Duodenal mucosa (tissue), 2 donors: ENCODE results near the gene DNPH1.

Experiments used
- H3K27ac ChIP-seq: one replicate; pipeline ENCODE4 v1.7.0; 2013; ENCODE audit warnings: low read depth, low read length
- H3K27me3 ChIP-seq, 2 donors: one replicate each; pipeline ENCODE4 v1.7.0; 2013; ENCODE audit warnings: low read length in 2 of 2, control low read depth in 1 of 2; ENCODE audit not compliant: insufficient read depth in 2 of 2, control insufficient read depth in 1 of 2
- H3K36me3 ChIP-seq, 2 donors: one replicate each; pipeline ENCODE4 v1.7.0; 2013; ENCODE audit warnings: low read length in 2 of 2, control low read depth in 1 of 2; ENCODE audit not compliant: insufficient read depth in 2 of 2, control insufficient read depth in 1 of 2
- H3K4me1 ChIP-seq, 2 donors: one replicate each; pipeline ENCODE4 v1.7.0; 2013; ENCODE audit warnings: low read length in 2 of 2, control low read depth in 1 of 2; ENCODE audit not compliant: insufficient read depth in 2 of 2, control insufficient read depth in 1 of 2
- H3K4me3 ChIP-seq, 2 donors: one replicate each; pipeline ENCODE4 v1.7.0; 2013; ENCODE audit warnings: low read length in 2 of 2, low read depth in 1 of 2
- H3K9ac ChIP-seq, 2 donors: one replicate each; pipeline ENCODE4 v1.7.0; 2013; ENCODE audit warnings: low read length in 2 of 2, low read depth in 1 of 2
- H3K9me3 ChIP-seq, 2 donors: one replicate each; pipeline ENCODE4 v1.7.0; 2013; ENCODE audit warnings: low read length in 2 of 2, control low read depth in 1 of 2; ENCODE audit not compliant: control insufficient read depth in 1 of 2

DNPH1 gene

DNA sequence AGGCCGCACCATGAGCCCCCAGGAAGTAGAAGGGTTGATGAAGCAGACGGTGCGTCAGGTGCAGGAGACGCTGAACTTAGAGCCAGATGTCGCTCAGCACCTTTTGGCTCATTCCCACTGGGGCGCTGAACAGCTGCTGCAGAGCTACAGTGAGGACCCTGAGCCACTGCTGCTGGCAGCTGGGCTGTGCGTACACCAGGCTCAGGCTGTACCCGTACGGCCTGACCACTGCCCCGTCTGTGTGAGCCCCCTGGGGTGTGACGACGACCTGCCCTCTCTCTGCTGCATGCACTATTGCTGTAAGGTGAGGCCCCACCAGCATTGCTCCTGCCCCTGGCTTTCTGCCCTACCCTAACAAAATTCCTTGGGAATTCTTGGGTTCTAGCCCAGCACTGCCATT is 13.1 kb downstream of the DNPH1 start:
- no peak overlapping the region for H3K9ac ChIP-seq
- no peaks in the 10 kb centered on the region for H3K9me3 ChIP-seq
- H3K4me3 ChIP-seq: no peak overlapping the region
- H3K27me3 ChIP-seq: no peaks in the 10 kb centered on the region
- peaks cover 8 to 52% of the 10 kb centered on the region in 2 donors for H3K36me3 ChIP-seq
- H3K4me1 ChIP-seq: no peaks in the 10 kb centered on the region
- no peak overlapping the region for H3K27ac ChIP-seq

DNA sequence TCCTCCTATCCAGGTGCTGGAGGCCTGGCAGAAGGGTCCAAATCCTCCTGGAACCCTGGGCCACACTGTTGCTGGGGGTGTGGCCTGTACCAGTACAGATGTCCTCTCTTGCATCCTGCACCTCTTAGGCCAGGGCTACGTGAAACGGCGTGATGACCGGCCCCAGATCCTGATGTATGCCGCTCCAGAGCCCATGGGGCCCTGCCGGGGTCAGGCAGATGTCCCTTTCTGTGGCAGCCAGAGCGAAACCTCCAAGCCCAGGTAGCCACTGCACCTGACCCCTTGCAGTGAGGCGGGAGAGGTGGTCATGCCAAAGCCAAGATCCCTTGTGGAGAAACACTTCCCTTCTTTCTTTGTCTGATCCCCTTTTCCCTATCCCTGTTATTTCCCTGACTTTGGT is 14.2 kb downstream of the DNPH1 start:
- Histone ChIP-seq H3K27me3 (no peaks in the 10 kb centered on the region), H3K9ac (no peak overlapping the region), H3K9me3 (no peaks in the 10 kb centered on the region), H3K27ac (no peak overlapping the region), H3K36me3 (peaks cover 8 to 41% of the 10 kb centered on the region in 2 donors), H3K4me1 (no peaks in the 10 kb centered on the region), H3K4me3 (no peak overlapping the region)

- H3K27me3 ChIP-seq: no peaks in the 10 kb centered on the region
- H3K4me1 ChIP-seq: no peaks in the 10 kb centered on the region
- no peak overlapping the region for H3K27ac ChIP-seq
- H3K9ac ChIP-seq: no peak overlapping the region
- peaks cover 8 to 33% of the 10 kb centered on the region in 2 donors for H3K36me3 ChIP-seq
- H3K4me3 ChIP-seq: no peak overlapping the region
- H3K9me3 ChIP-seq: no peaks in the 10 kb centered on the region
These were observed 15.8 kb downstream of the DNPH1 start for GRCh38 chr6:43213431-43213830.

GRCh38 chr6:43211955-43212354 is 17.3 kb downstream of the DNPH1 start:
- Histone ChIP-seq H3K36me3 (peaks cover 8 to 27% of the 10 kb centered on the region in 2 donors), H3K27ac (no peak overlapping the region), H3K9ac (no peak overlapping the region), H3K4me3 (no peak overlapping the region), H3K4me1 (no peaks in the 10 kb centered on the region), H3K9me3 (no peaks in the 10 kb centered on the region), H3K27me3 (no peaks in the 10 kb centered on the region)

GRCh38 chr6:43207286-43207685 is 22.0 kb downstream of the DNPH1 start:
- Histone ChIP-seq H3K36me3 (peaks cover 6 to 13% of the 10 kb centered on the region in 2 donors), H3K4me1 (no peaks in the 10 kb centered on the region), H3K27me3 (no peaks in the 10 kb centered on the region), H3K9ac (no peak overlapping the region), H3K27ac (no peak overlapping the region), H3K4me3 (no peak overlapping the region), H3K9me3 (no peaks in the 10 kb centered on the region)

- H3K4me3 ChIP-seq: no peak overlapping the region
- no peaks in the 10 kb centered on the region for H3K4me1 ChIP-seq
- no peak overlapping the region for H3K27ac ChIP-seq
- H3K36me3 ChIP-seq: peaks cover 6 to 17% of the 10 kb centered on the region in 2 donors
- H3K27me3 ChIP-seq: no peaks in the 10 kb centered on the region
- no peaks in the 10 kb centered on the region for H3K9me3 ChIP-seq
- no peak overlapping the region for H3K9ac ChIP-seq
These were observed 23.4 kb downstream of the DNPH1 start for GRCh38 chr6:43205849-43206248.

GRCh38 chr6:43204271-43205105 is 24.8 kb downstream of the DNPH1 start:
- no peak overlapping the region for H3K4me3 ChIP-seq
- H3K9ac ChIP-seq: no peak overlapping the region
- H3K36me3 ChIP-seq: peaks cover 11 to 29% of the 10 kb centered on the region in 2 donors
- H3K9me3 ChIP-seq: no peaks in the 10 kb centered on the region
- no peak overlapping the region for H3K27ac ChIP-seq
- H3K27me3 ChIP-seq: no peaks in the 10 kb centered on the region
- H3K4me1 ChIP-seq: no peaks in the 10 kb centered on the region

DNA sequence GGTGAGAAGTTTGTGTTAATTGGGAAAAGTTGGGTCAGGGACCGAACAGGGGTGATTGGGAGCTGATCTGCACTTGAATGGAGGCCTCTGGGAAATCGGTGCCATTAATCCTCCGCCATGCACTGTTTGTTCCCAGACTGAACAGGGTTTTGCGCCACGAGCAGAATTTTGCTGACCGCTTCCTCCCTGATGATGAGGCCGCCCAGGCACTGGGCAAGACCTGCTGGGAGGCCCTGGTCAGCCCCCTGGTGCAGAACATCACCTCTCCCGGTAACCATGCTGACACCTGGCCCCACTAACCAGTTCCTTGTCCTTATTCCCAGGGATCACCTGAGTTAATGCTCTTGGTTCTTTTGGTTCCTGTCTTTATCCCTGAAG is 25.6 kb downstream of the DNPH1 start:
- H3K9ac ChIP-seq: no peak overlapping the region
- H3K4me1 ChIP-seq: no peaks in the 10 kb centered on the region
- H3K36me3 ChIP-seq: peaks cover 11 to 34% of the 10 kb centered on the region in 2 donors
- H3K27me3 ChIP-seq: no peaks in the 10 kb centered on the region
- H3K9me3 ChIP-seq: no peaks in the 10 kb centered on the region
- no peak overlapping the region for H3K4me3 ChIP-seq
- H3K27ac ChIP-seq: no peak overlapping the region

DNA sequence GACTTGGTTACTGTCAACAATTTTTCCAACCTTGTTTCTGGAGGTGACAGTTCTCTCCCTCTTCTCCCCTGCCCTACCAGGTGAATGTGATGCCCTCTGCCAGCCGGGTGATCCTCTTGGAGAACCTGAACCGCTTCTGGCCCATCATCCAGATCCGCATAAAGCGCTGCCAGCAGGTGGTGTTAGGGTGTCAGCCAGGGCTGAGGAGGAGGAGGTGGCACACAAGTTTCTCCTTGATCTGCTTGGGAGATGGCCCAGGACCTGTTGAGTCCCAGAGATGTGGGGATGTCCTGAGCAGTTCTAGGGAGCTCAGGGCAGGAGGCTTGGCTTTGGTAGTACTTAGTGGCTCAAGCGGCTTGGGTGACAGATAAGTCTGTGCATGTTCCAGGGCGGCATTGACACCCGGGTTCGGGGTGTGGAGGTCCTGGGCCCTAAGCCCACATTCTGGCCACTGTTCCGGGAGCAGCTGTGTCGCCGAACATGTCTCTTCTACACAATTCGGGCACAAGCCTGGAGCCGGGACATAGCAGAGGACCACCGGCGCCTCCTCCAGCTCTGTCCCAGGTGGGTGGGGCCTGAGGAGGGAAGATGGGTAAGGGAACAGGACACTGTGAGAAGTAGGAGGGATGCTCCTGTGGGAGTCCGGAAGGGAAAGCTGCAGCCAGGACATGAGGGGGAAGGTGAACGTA is 26.1 kb downstream of the DNPH1 start:
- Histone ChIP-seq H3K4me1 (no peaks in the 10 kb centered on the region), H3K9ac (no peak overlapping the region), H3K27me3 (no peaks in the 10 kb centered on the region), H3K9me3 (no peaks in the 10 kb centered on the region), H3K27ac (no peak overlapping the region), H3K4me3 (no peak overlapping the region), H3K36me3 (peaks cover 16 to 38% of the 10 kb centered on the region in 2 donors)

DNA sequence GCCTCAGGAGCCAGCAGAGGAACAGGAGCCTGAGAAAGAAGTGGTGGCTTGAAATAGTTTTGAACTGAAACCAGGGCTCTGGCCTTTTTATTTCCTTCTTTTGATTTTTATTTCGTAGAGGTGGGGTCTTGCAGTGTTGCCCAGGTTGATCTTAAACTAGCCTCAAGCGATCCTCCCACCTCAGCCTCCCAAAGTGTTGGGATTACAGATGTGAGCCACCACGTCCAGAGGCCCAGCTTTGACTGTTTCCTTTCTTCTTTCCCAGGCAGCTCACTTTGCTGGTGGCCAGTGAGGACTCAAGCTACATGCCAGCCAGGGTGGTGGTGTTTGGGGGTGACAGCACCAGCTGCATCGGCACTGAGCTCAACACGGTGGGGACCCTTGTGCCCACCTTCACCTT is 26.8 kb downstream of the DNPH1 start:
- H3K36me3 ChIP-seq: peaks cover 17 to 41% of the 10 kb centered on the region in 2 donors
- H3K4me3 ChIP-seq: no peak overlapping the region
- no peaks in the 10 kb centered on the region for H3K27me3 ChIP-seq
- no peaks in the 10 kb centered on the region for H3K9me3 ChIP-seq
- H3K27ac ChIP-seq: no peak overlapping the region
- H3K4me1 ChIP-seq: no peaks in the 10 kb centered on the region
- no peak overlapping the region for H3K9ac ChIP-seq
